Kidney (tissue), 14 donors: ENCODE data around the gene PRM3. TPM values are rescaled to one million over a fixed set of nuclear protein-coding genes. Genes with fewer than 3 reads are reported as not detected.
A peak's percentile ranks its signal among the peaks of the same experiment; 100 is the strongest.

Experiments used
- DNase-seq, 5 donors: peaks; one replicate each; pipeline ENCODE4 v3.0.0-alpha.2; 2013 to 2020
- FAIRE-seq: peaks from 2 replicates; lab custom pipeline; 2012; peaks lifted over from hg19 to GRCh38; lab: Jason Lieb, UNC
- H3K27ac ChIP-seq, 2 donors: one replicate each; pipeline ENCODE4 v1.7.0; 2013; ENCODE audit warnings: low read depth in 2 of 2, low read length in 2 of 2, inconsistent platforms in 1 of 2
- H3K27me3 ChIP-seq: one replicate; pipeline ENCODE4 v1.7.1; 2013; ENCODE audit warnings: low read length, inconsistent platforms; ENCODE audit not compliant: control insufficient read depth, insufficient read depth
- H3K36me3 ChIP-seq, 3 donors: one replicate each; pipeline versions ENCODE4 v1.7.0 to v1.7.1; 2013; ENCODE audit warnings: low read length in 3 of 3, control low read depth in 1 of 3, inconsistent platforms in 1 of 3; ENCODE audit not compliant: insufficient read depth in 3 of 3, control insufficient read depth in 2 of 3
- H3K4me1 ChIP-seq, 3 donors: one replicate each; pipeline versions ENCODE4 v1.7.0 to v1.7.1; 2013; ENCODE audit warnings: low read length in 3 of 3, inconsistent platforms in 1 of 3, low read depth in 1 of 3; ENCODE audit not compliant: control insufficient read depth in 2 of 3, insufficient read depth in 2 of 3
- H3K4me3 ChIP-seq, 3 donors: one replicate each; pipeline versions ENCODE4 v1.7.0 to v1.8.1; 2013; ENCODE audit warnings: low read length in 3 of 3, control low read depth in 1 of 3, inconsistent platforms in 1 of 3
- H3K9ac ChIP-seq, 3 donors: one replicate each; pipeline versions ENCODE4 v1.7.0 to v1.7.1; 2013; ENCODE audit warnings: low read length in 3 of 3, control low read depth in 1 of 3, inconsistent platforms in 1 of 3
- H3K9me3 ChIP-seq, 3 donors: one replicate each; pipeline versions ENCODE4 v1.7.0 to v1.7.1; 2013; ENCODE audit warnings: low read length in 3 of 3, control low read depth in 1 of 3, inconsistent platforms in 1 of 3; ENCODE audit not compliant: control insufficient read depth in 2 of 3, insufficient read depth in 1 of 3
- CTCF ChIP-seq: IDR thresholded peaks from 3 replicates; pipeline ENCODE4 v1.5.1; 2012; ENCODE audit warnings: mild to moderate bottlenecking, moderate library complexity, borderline replicate concordance; ENCODE audit not compliant: insufficient read depth; ENCODE audit errors: extremely low read depth
- intact Hi-C: fragments of 100-400 bp; cut with DNase I; formaldehyde crosslinking; loops from one replicate; pipeline ENCODE4 v1.11.1; 2022
- polyA plus RNA-seq: library from polyadenylated mRNA; stranded (reverse); fragments of 350-450 nt; fragmentation: Illumina TruSeq; extraction: RNeasy Lipid Tissue Mini Kit (QIAGEN cat#74804); gene quantifications from one replicate; pipeline ENCODE4 v1.2.3, GENCODE V29; 2014; ENCODE audit warnings: low read depth, low replicate concordance; ENCODE audit not compliant: insufficient read depth
- total RNA-seq: library from RNA; stranded (reverse); fragmentation: NEBNext Ultra II Directional; extraction: Animal tissue kit (Norgen Biotek cat#: 25700); gene quantifications from one replicate; pipeline ENCODE4 v1.2.1, GENCODE V29; 2021
- donor health status: control.
- donor health status: control.
- donor health status: control.
- donor health status: control.
- donor health status: control.
- donor health status: DM: yes; HTN: yes; CAD: no.
- donor health status: Normal renal cell carcinoma (clear cell type).

Gene PRM3
- total and polyA plus RNA-seq, 2 donors from 2014 or later, result not detected

- Histone ChIP-seq H3K9me3 (no peaks in the 10 kb centered on the region), H3K27me3 (no peaks in the 10 kb centered on the region), H3K27ac (no peak overlapping the region), H3K36me3 (no peaks in the 10 kb centered on the region), H3K4me1 (no peaks in the 10 kb centered on the region), H3K4me3 (no peak overlapping the region), H3K9ac (no peak overlapping the region)
- no peak for TF ChIP-seq CTCF
- DNase-seq (peak in 1 of 5 donors; percentile 19), FAIRE-seq (no peak)
- intact Hi-C loops, result no loop called here
Measured at GRCh38 chr16:11283820-11284248, 10.4 kb upstream of the PRM3 start.

GRCh38 chr16:11280616-11281522 is 7.4 kb upstream of the PRM3 start, which contains the start of gene PRM1:
TSS of gene PRM1 (minus strand) at chr16:11281330. CDS start at chr16:11281238, 92 bp downstream.
- no peak for TF ChIP-seq CTCF
- H3K27ac ChIP-seq, result no peak within 1 kb of the TSS
- H3K4me3 ChIP-seq, result no peak within 1 kb of the TSS
- H3K4me1 ChIP-seq, result no peaks in the 10 kb centered on the region
- H3K27me3 ChIP-seq, result no peaks in the 10 kb centered on the region
- DNase-seq, result peak in 2 of 5 donors; percentile 33 to 75
- no peak for FAIRE-seq
- no peak within 1 kb of the TSS for H3K9ac ChIP-seq
- intact Hi-C loops, result no loop called here
- H3K9me3 ChIP-seq, result no peaks in the 10 kb centered on the region
- H3K36me3 ChIP-seq, result no peaks in the 10 kb centered on the region

- Histone ChIP-seq H3K27me3 (no peaks in the 10 kb centered on the region), H3K4me1 (no peaks in the 10 kb centered on the region), H3K9ac (no peak overlapping the region), H3K27ac (no peak overlapping the region), H3K36me3 (no peaks in the 10 kb centered on the region), H3K4me3 (no peak overlapping the region), H3K9me3 (no peaks in the 10 kb centered on the region)
- no peak for FAIRE-seq
- TF ChIP-seq CTCF, result no peak
- intact Hi-C loops, result no loop called here
- no peak for DNase-seq
Measured at GRCh38 chr16:11278681-11279628, 5.5 kb upstream of the PRM3 start.
